Stomach smooth muscle (tissue), 2 donors: ENCODE results near the gene CTNNA3.
A peak's percentile ranks its signal among the peaks of the same experiment; 100 is the strongest.
"Not testable (repeated sequence)": the region's sequence is repeated elsewhere in the genome, so short reads cannot be mapped to it uniquely, and the experiment has no call there.

Experiments
- H3K27ac ChIP-seq: one replicate; pipeline ENCODE4 v1.7.0; 2013; ENCODE audit warnings: mild to moderate bottlenecking, low read length, inconsistent platforms
- H3K27me3 ChIP-seq, 2 donors: one replicate each; pipeline ENCODE4 v1.7.0; 2013; ENCODE audit warnings: low read length in 2 of 2; ENCODE audit not compliant: insufficient read depth in 2 of 2, control insufficient read depth in 1 of 2
- H3K36me3 ChIP-seq, 2 donors: one replicate each; pipeline ENCODE4 v1.7.0; 2013; ENCODE audit warnings: low read length in 2 of 2; ENCODE audit not compliant: control insufficient read depth in 2 of 2, insufficient read depth in 2 of 2
- H3K4me1 ChIP-seq: one replicate; pipeline ENCODE4 v1.7.0; 2013; ENCODE audit warnings: low read length; ENCODE audit not compliant: control insufficient read depth, insufficient read depth
- H3K4me3 ChIP-seq, 2 donors: one replicate each; pipeline ENCODE4 v1.7.0; 2013; ENCODE audit warnings: low read length in 2 of 2
- H3K9ac ChIP-seq, 2 donors: one replicate each; pipeline ENCODE4 v1.7.0; 2013; ENCODE audit warnings: low read length in 2 of 2, mild to moderate bottlenecking in 1 of 2
- H3K9me3 ChIP-seq, 2 donors: one replicate each; pipeline ENCODE4 v1.7.0; 2013; ENCODE audit warnings: low read length in 2 of 2; ENCODE audit not compliant: control insufficient read depth in 2 of 2
- donor health status: healthy.
- donor health status: Pancreatic carcinoma.

The CTNNA3 gene

GRCh38 chr10:66390926-66391325 lies 1305.1 kb downstream of the CTNNA3 start:
- Histone ChIP-seq H3K9ac (no peak overlapping the region), H3K9me3 (no peaks in the 10 kb centered on the region), H3K27me3 (no peaks in the 10 kb centered on the region), H3K4me3 (no peak overlapping the region), H3K4me1 (no peaks in the 10 kb centered on the region), H3K27ac (no peak overlapping the region), H3K36me3 (no peaks in the 10 kb centered on the region)

- Histone ChIP-seq H3K4me3 (no peak overlapping the region), H3K36me3 (no peaks in the 10 kb centered on the region), H3K9me3 (no peaks in the 10 kb centered on the region), H3K27ac (no peak overlapping the region), H3K27me3 (no peaks in the 10 kb centered on the region), H3K4me1 (no peaks in the 10 kb centered on the region), H3K9ac (no peak overlapping the region)
These were observed 1315.0 kb downstream of the CTNNA3 start for GRCh38 chr10:66381045-66381444.

DNA sequence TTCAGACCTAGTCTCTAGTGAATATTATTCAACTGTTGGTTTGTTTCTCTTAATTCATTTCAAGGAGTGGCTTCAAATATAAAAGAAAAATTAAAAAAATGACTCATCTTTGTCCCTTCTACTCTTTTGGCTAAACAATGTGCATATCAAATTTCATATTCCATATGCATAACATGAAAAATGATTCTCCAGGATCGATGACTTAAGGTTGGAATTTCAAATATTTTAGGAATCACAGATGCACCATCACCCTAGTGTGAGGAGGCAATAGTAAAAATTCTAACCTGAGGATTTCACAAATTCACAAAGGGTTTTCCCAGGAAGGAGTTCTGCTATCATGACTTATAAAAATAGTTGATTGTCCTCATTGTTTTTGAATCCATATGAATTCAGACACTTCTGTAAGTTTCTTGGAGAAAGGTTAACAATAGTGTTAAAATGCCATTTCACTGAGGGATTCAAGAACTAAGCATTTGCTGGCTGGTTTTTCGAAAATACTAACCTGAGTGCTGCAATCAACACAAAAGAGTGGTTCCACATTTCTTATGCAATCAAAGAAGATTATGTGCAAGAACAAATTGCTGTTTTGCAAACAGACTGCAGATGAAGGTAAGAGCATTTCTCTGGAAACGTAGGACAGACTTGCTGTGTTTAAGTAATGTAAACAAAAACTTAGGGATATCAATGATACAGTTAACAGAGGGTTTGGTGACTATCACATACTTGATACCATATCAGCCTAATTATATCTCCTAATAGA lies 1317.7 kb downstream of the CTNNA3 start:
- Histone ChIP-seq H3K4me3 (no peak overlapping the region), H3K9ac (no peak overlapping the region), H3K4me1 (no peaks in the 10 kb centered on the region), H3K36me3 (no peaks in the 10 kb centered on the region), H3K27ac (no peak overlapping the region), H3K27me3 (no peaks in the 10 kb centered on the region), H3K9me3 (no peaks in the 10 kb centered on the region)

DNA sequence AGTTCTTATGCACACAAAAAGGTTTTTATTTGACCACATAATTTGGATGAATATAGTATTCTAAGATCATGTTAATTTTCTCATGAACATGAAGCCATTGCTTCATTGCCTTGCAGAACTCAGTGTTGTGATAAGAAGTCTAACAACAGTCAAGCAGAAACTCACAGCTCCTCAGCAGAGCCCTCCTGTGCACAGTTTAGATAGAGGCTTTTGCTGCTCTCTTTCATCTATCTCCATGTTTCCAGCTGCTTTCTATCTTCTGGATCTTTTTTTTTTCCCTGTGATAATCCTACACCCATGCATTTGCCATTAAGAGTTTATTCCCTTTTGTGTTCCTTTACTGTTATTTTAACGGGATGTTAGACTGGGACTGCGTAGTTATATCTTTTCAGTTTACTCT lies 1327.8 kb downstream of the CTNNA3 start:
- Histone ChIP-seq H3K27ac (no peak overlapping the region), H3K9ac (no peak overlapping the region), H3K9me3 (peaks cover 0 to 2% of the 10 kb centered on the region in 2 donors), H3K27me3 (no peaks in the 10 kb centered on the region), H3K36me3 (no peaks in the 10 kb centered on the region), H3K4me3 (no peak overlapping the region), H3K4me1 (no peaks in the 10 kb centered on the region)

DNA sequence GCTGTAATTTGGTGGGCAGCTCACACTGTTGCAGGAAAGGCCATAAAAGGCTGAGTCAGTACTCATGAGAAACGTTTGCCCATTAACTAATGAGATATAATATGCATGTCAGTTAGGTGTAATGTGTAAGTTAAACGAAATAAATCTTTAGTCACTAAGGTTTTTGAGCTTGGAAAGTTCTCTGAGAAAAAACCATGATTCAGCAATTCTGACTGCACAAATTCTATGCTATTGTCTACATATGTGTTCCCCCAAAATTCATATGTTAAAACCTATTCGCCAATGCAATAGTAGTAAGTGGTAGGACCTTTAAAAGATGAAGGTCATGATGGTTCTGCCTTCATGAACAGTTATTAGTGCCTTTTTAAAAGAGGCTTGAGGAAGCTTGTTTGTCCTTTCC lies 1329.8 kb downstream of the CTNNA3 start:
- no peaks in the 10 kb centered on the region for H3K36me3 ChIP-seq
- peaks cover 0 to 2% of the 10 kb centered on the region in 2 donors for H3K9me3 ChIP-seq
- no peaks in the 10 kb centered on the region for H3K27me3 ChIP-seq
- no peak overlapping the region for H3K9ac ChIP-seq
- H3K4me3 ChIP-seq: peak overlapping the region in 1 of 2 donors; percentile 4
- H3K27ac ChIP-seq: no peak overlapping the region
- H3K4me1 ChIP-seq: no peaks in the 10 kb centered on the region

DNA sequence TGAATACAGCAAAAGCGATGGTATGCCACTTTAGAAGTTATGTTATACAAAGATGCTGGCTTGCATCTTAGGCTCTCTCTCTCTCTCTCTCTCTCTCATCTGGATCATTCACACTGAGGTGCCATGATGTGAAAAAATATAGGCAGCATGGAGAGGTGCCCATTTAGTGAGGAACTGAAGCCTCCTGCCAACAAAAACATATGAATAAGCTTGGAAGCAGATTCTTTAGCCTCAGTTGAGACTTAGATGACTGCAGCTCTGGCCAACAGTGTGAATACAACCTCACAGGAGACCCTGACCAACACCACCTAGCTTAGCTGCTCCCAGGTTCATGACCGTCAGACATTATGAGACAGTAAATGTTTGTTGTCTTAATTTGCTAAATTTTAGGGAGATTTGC lies 1330.3 kb downstream of the CTNNA3 start:
- Histone ChIP-seq H3K4me3 (peak overlapping the region in 1 of 2 donors; percentile 4), H3K9ac (no peak overlapping the region), H3K9me3 (peaks cover 0 to 2% of the 10 kb centered on the region in 2 donors), H3K4me1 (no peaks in the 10 kb centered on the region), H3K27me3 (no peaks in the 10 kb centered on the region), H3K36me3 (no peaks in the 10 kb centered on the region), H3K27ac (no peak overlapping the region)

DNA sequence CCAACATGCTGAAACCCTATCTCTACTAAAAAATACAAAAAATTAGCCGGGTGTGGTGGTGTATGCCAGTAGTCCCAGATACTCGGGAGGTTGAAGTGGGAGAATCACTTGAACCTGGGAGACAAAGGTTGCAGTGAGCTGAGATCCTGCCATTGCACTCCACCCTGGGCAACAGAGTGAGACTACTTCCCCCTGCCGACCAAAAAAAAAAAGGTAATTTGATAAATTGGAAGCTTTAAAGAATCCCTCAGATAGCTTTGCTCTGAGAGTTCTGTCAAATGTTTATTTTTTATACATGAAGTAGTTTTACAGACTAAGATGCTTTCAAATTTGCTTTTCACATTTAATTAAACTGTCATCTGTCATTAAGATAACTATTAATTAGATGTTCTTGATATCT lies 1333.5 kb downstream of the CTNNA3 start:
- Histone ChIP-seq H3K9ac (no peak overlapping the region), H3K27ac (no peak overlapping the region), H3K36me3 (no peaks in the 10 kb centered on the region), H3K4me3 (no peak overlapping the region), H3K9me3 (peaks cover 0 to 2% of the 10 kb centered on the region in 2 donors), H3K4me1 (no peaks in the 10 kb centered on the region), H3K27me3 (no peaks in the 10 kb centered on the region)

- not testable (repeated sequence) for H3K27ac ChIP-seq, H3K36me3 ChIP-seq, H3K9ac ChIP-seq, H3K9me3 ChIP-seq, H3K4me1 ChIP-seq, H3K4me3 ChIP-seq, H3K27me3 ChIP-seq
These were observed 1342.2 kb downstream of the CTNNA3 start for GRCh38 chr10:66353822-66354221.

DNA sequence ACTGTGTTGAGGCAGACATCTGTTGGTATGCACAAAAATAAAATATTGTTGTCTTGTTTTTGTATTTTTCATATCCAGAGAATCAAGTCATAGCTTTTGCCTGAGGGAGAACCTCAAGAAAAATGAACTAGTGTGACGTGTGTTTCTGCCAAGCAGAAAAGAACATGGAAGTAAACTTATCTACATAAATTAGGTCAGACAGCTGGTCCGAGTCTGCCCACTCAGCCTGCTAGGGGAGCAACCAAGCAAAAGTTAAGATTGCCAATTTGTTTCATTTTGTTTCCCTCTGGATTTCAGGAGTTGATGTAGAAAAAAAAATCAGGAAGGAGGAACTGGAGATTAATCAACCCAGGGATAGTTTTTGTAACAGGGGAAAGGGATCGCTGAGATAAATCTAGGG lies 1342.6 kb downstream of the CTNNA3 start:
- no peaks in the 10 kb centered on the region for H3K4me1 ChIP-seq
- no peak overlapping the region for H3K9ac ChIP-seq
- no peaks in the 10 kb centered on the region for H3K36me3 ChIP-seq
- no peak overlapping the region for H3K4me3 ChIP-seq
- no peak overlapping the region for H3K27ac ChIP-seq
- no peaks in the 10 kb centered on the region for H3K27me3 ChIP-seq
- H3K9me3 ChIP-seq: no peaks in the 10 kb centered on the region

DNA sequence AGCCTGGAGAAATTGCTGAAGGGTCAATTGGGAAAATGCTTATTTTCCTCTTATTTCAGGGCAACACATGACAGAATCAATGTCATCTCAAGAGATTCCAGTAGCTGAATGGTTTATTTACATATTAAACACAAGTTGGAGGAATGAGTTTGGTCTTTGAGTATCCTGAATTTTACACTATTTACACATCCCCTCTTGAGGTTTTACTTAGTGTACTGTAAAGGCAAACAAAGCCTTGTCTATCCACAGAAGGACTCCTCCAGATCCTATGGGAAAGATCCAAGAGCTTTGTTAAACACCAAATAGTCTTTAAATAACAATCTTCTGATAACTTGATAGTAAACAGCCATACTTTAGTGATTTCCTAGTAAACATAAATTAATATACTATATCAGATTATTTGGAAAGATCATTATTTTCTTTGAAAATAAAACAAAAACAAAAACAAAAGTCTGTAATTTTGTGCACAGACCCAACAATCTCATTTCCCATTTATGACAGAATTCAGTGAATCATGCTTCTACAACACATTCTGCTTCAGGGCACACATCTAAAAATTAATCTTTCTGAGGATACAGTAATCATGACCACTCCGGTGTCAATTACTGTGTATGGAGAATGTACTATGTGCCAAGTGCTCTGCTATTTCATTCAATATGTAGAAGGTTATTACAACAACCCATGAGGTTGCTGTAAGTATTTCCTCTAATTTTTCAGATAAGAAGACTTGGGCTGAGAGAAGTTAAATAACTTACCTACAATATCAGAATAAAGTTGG lies 1345.2 kb downstream of the CTNNA3 start:
- no peak overlapping the region for H3K27ac ChIP-seq
- no peaks in the 10 kb centered on the region for H3K4me1 ChIP-seq
- H3K36me3 ChIP-seq: no peaks in the 10 kb centered on the region
- H3K9ac ChIP-seq: no peak overlapping the region
- no peaks in the 10 kb centered on the region for H3K27me3 ChIP-seq
- H3K4me3 ChIP-seq: no peak overlapping the region
- H3K9me3 ChIP-seq: no peaks in the 10 kb centered on the region

DNA sequence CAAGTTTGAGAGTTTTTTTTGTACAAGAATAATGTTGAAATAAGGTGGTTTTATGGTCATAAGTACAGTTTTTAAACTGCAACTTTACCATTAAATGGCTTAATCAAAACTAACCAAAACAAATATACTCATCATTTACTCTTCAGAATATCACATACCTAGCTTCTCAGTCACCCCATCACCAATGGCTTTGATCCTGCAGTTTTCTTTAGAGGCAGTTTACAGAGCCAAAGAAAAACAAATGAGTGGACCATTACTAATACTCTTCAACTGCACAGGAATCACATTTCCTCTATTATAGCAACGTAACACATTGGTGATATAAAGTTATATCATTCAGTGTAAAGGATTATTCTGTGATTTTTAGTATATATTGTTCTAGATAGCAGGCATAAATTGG lies 1346.3 kb downstream of the CTNNA3 start:
- Histone ChIP-seq H3K9ac (no peak overlapping the region), H3K36me3 (no peaks in the 10 kb centered on the region), H3K9me3 (no peaks in the 10 kb centered on the region), H3K27ac (no peak overlapping the region), H3K4me3 (no peak overlapping the region), H3K4me1 (no peaks in the 10 kb centered on the region), H3K27me3 (no peaks in the 10 kb centered on the region)
